HG03103 (cell line): ENCODE results near the gene PYCARD.
"Not testable (repeated sequence)": the region's sequence is repeated elsewhere in the genome, so short reads cannot be mapped to it uniquely, and the experiment has no call there.

Experiments
- ATAC-seq: cut with Tn5 transposase; IDR thresholded peaks from one replicate; pipeline ENCODE4 v1.9.1; 2021; ENCODE audit warnings: low read depth; ENCODE audit not compliant: unreplicated experiment

PYCARD gene

GRCh38 chr16:31215287-31216162 is 13.0 kb upstream of the PYCARD start:
- no peak for ATAC-seq

GRCh38 chr16:31214708-31215286 is 12.2 kb upstream of the PYCARD start:
- ATAC-seq, result no peak

- no peak for ATAC-seq
These were observed 11.5 kb upstream of the PYCARD start, which contains the start of gene TRIM72 for GRCh38 chr16:31213877-31214707. Gene TRIM72 (plus strand): TSS chr16:31214119. CDS start chr16:31214739, 620 bp downstream.

- no peak for ATAC-seq
These were observed 10.8 kb upstream of the PYCARD start for GRCh38 chr16:31213342-31213741.

- ATAC-seq, result no peak
These were observed 4.2 kb upstream of the PYCARD start for GRCh38 chr16:31206776-31207175.

- no peak for ATAC-seq
These were observed 2.5 kb upstream of the PYCARD start for GRCh38 chr16:31204871-31205666.

GRCh38 chr16:31201582-31202413 is 762 bp downstream of the PYCARD start:
- peak; percentile 65 for ATAC-seq

- ATAC-seq, result no peak
These were observed 1.6 kb downstream of the PYCARD start for GRCh38 chr16:31200821-31201568.

GRCh38 chr16:31200111-31200510 is 2.4 kb downstream of the PYCARD start:
- not testable (repeated sequence) for ATAC-seq

GRCh38 chr16:31199430-31200041 is 3.0 kb downstream of the PYCARD start:
- no peak for ATAC-seq

GRCh38 chr16:31198207-31198882 is 4.2 kb downstream of the PYCARD start:
- ATAC-seq, result no peak

GRCh38 chr16:31196324-31197088 is 6.1 kb downstream of the PYCARD start:
- no peak for ATAC-seq

- not testable (repeated sequence) for ATAC-seq
These were observed 6.7 kb downstream of the PYCARD start for GRCh38 chr16:31195861-31196260.

GRCh38 chr16:31194898-31195297 is 7.7 kb downstream of the PYCARD start:
- ATAC-seq, result no peak

- ATAC-seq, result no peak
These were observed 8.7 kb downstream of the PYCARD start for GRCh38 chr16:31193874-31194273.

- no peak for ATAC-seq
These were observed 9.5 kb downstream of the PYCARD start for GRCh38 chr16:31192856-31193642.
